ENCODE data around the gene HOXC12.

DNA sequence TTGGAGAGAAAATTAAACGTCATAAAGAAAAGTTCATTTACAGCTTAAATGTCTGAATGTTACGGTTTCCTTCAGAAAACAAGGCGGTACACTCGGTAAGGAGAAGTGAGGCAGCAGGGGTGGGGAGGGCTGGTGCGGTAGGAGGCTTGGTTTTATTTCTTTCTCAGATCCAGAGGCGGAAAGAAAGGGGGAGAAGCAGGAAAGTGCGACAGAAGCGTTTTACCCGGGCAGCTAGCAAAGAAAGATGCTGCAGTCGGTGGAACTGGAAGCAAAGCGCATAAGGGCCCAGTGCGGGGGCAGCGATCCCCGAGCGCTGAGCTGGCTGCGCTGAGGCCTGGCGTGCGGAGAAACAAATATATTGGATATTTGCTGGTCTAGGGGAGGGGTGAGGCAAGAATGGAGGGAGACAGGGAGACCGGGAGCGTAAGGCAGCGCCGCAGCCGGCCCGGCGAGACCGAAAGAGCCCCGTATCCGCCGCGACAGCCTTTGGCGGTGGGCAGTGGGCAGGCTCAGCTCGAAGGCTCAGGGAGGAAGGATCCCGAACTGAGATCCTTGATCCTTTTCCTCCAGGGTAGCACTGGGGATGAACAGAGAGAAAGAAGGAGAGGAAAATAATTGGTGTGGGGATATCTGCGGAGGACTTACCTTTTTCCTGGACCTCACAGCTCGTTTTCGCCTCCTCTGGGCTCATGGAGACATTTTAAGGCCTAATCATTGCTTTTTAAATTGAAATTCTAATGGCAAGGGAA lies 11.9 kb downstream of the HOXC12 start:
- TF ChIP-seq, protein P1, sequence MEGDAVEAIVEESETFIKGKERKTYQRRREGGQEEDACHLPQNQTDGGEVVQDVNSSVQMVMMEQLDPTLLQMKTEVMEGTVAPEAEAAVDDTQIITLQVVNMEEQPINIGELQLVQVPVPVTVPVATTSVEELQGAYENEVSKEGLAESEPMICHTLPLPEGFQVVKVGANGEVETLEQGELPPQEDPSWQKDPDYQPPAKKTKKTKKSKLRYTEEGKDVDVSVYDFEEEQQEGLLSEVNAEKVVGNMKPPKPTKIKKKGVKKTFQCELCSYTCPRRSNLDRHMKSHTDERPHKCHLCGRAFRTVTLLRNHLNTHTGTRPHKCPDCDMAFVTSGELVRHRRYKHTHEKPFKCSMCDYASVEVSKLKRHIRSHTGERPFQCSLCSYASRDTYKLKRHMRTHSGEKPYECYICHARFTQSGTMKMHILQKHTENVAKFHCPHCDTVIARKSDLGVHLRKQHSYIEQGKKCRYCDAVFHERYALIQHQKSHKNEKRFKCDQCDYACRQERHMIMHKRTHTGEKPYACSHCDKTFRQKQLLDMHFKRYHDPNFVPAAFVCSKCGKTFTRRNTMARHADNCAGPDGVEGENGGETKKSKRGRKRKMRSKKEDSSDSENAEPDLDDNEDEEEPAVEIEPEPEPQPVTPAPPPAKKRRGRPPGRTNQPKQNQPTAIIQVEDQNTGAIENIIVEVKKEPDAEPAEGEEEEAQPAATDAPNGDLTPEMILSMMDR (IDR thresholded peaks at IDR 0.05; ENCODE audit: low read depth, low read length, missing input control) = no peak
- no peak for TF ChIP-seq RAD21 (IDR thresholded peaks at IDR 0.05)
- TF ChIP-seq TAF1 (conservative IDR thresholded peaks at IDR 0.05) = no peak
- TF ChIP-seq, protein P2, sequence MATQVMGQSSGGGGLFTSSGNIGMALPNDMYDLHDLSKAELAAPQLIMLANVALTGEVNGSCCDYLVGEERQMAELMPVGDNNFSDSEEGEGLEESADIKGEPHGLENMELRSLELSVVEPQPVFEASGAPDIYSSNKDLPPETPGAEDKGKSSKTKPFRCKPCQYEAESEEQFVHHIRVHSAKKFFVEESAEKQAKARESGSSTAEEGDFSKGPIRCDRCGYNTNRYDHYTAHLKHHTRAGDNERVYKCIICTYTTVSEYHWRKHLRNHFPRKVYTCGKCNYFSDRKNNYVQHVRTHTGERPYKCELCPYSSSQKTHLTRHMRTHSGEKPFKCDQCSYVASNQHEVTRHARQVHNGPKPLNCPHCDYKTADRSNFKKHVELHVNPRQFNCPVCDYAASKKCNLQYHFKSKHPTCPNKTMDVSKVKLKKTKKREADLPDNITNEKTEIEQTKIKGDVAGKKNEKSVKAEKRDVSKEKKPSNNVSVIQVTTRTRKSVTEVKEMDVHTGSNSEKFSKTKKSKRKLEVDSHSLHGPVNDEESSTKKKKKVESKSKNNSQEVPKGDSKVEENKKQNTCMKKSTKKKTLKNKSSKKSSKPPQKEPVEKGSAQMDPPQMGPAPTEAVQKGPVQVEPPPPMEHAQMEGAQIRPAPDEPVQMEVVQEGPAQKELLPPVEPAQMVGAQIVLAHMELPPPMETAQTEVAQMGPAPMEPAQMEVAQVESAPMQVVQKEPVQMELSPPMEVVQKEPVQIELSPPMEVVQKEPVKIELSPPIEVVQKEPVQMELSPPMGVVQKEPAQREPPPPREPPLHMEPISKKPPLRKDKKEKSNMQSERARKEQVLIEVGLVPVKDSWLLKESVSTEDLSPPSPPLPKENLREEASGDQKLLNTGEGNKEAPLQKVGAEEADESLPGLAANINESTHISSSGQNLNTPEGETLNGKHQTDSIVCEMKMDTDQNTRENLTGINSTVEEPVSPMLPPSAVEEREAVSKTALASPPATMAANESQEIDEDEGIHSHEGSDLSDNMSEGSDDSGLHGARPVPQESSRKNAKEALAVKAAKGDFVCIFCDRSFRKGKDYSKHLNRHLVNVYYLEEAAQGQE (IDR thresholded peaks at IDR 0.05) = no peak
- TF ChIP-seq JUND (IDR thresholded peaks at IDR 0.05) = no peak
- no peak for TF ChIP-seq EGR1 (IDR thresholded peaks at IDR 0.05; ENCODE audit: low read depth in 2 of 2)
- TF ChIP-seq, protein P3, sequence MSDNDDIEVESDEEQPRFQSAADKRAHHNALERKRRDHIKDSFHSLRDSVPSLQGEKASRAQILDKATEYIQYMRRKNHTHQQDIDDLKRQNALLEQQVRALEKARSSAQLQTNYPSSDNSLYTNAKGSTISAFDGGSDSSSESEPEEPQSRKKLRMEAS (IDR thresholded peaks at IDR 0.05) = no peak
- TF ChIP-seq, protein P4, sequence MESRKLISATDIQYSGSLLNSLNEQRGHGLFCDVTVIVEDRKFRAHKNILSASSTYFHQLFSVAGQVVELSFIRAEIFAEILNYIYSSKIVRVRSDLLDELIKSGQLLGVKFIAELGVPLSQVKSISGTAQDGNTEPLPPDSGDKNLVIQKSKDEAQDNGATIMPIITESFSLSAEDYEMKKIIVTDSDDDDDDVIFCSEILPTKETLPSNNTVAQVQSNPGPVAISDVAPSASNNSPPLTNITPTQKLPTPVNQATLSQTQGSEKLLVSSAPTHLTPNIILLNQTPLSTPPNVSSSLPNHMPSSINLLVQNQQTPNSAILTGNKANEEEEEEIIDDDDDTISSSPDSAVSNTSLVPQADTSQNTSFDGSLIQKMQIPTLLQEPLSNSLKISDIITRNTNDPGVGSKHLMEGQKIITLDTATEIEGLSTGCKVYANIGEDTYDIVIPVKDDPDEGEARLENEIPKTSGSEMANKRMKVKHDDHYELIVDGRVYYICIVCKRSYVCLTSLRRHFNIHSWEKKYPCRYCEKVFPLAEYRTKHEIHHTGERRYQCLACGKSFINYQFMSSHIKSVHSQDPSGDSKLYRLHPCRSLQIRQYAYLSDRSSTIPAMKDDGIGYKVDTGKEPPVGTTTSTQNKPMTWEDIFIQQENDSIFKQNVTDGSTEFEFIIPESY (IDR thresholded peaks at IDR 0.05) = no peak

All from liver (tissue), 3 donors.